ENCODE data around the gene SELENOO. TPM values are rescaled to one million over a fixed set of nuclear protein-coding genes. Genes with fewer than 3 reads are reported as not detected.

SELENOO gene
- total and polyA plus RNA-seq, 4 experiments from 2014 or later, result 2.0 to 34.8 (median 20.2) TPM

DNA sequence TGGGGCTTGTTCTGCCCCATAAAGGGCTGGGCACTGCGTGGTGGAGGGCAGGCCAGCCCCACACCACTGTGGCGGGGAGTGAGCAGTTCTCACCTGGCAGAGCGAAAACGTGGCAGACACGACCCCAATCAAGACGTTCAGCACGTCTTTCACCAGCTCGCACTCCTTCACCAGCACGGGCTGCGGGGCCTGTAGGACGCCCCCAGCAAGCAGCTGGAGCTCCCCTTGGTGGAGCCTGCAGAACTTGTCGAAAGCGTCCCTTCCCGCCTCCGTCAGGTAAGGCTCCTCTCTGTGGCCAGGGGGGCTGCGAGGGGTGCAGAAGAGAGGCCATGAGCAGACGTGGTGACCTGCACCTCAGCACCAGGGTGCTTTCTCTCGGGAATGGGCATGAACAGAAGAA lies 32.4 kb downstream of the SELENOO start:
- CTCF ChIA-PET (ENCODE audit: partially characterized antibody), result interaction anchor here (1.0 kb wide), 1 partner anchor 265 kb away, joined by 3 read pairs; no protein-coding TSS in a partner anchor
- H3K36me3 Mint-ChIP-seq, result peaks cover 20 to 49% of the 10 kb centered on the region in 2 donors
- H3K36me3 ChIP-seq (ENCODE audit: insufficient read depth, low read length), result peaks cover 31% of the 10 kb centered on the region

DNA sequence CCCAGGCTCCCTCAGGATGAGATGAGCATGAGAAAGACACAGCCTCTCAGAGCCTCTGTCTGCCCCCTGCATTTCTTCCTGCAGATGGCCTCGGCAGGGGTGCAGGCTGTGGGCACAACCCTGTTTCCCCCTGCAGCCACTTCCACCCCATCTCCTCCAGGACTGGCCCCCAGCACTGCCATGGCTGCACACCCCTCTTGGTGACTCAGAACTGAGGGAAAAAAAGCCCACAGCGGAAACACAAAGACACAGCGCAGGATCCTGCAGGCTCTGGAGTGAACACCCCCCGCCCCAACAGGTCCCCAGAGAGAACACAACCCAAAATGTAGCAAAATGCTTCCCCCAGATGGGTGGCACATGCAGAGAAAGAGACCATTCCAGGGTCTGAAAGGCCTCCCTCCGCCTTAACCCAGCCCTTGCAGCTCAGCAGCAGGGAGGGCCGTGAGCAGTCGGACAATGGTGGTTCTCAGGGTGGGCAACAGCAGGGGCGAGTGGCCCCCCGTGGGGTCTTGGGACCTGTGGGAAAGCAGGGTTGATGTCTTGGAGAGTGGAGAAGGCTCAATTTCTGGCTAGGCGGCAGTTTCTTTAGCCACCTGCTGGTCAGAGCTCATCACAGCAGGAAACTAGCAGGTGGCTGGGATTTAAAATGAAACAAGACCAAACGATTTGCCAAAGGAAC lies 36.1 kb downstream of the SELENOO start:
- CTCF ChIA-PET (ENCODE audit: partially characterized antibody), result interaction anchor here (0.8 to 2.7 kb wide), 3 partner anchors 16 to 261 kb away, joined by 3 to 8 read pairs (median 6); no protein-coding TSS in a partner anchor
- Histone ChIP-seq H3K36me3 (ENCODE audit: insufficient read depth, low read length) (peaks cover 33% of the 10 kb centered on the region), H3K27me3 (ENCODE audit: insufficient read depth, low read length) (no peaks in the 10 kb centered on the region), H3K9me3 (ENCODE audit: control insufficient read depth in 1 of 2, low read length in 2 of 2) (no peaks in the 10 kb centered on the region), H3K27ac (ENCODE audit: low read depth, low read length) (no peak overlapping the region), H3K4me1 (ENCODE audit: insufficient read depth, low read length) (peaks cover 10% of the 10 kb centered on the region), H3K4me3 (ENCODE audit: low read length in 2 of 2) (no peak overlapping the region)
- POLR2A ChIA-PET (ENCODE audit: partially characterized antibody), result no interaction called here
- no peak for DNase-seq
- peaks cover 18 to 51% of the 10 kb centered on the region in 2 donors for H3K36me3 Mint-ChIP-seq
- H3K4me3 Mint-ChIP-seq, result no peak overlapping the region
- H3K4me1 Mint-ChIP-seq, result peaks cover 27 to 51% (median 31%) of the 10 kb centered on the region in 4 donors
- H3K27me3 Mint-ChIP-seq, result no peaks in the 10 kb centered on the region
- H3K9me3 Mint-ChIP-seq, result no peaks in the 10 kb centered on the region
- H3K27ac Mint-ChIP-seq, result no peak overlapping the region
- intact Hi-C loops (cut with micrococcal nuclease), result no loop called here

More for the DNA sequence above, 32.4 kb downstream of the SELENOO start:
- H3K9me3 ChIP-seq (ENCODE audit: control insufficient read depth in 1 of 2, low read length in 2 of 2), result no peaks in the 10 kb centered on the region
- H3K4me3 ChIP-seq (ENCODE audit: low read length in 2 of 2), result no peak overlapping the region
- H3K27ac ChIP-seq (ENCODE audit: low read depth, low read length), result no peak overlapping the region
- intact Hi-C loops (cut with micrococcal nuclease), result no loop called here
- peak overlapping the region in 1 of 7 donors; percentile 48 for H3K27ac Mint-ChIP-seq
- peaks cover 0 to 1% (median 0%) of the 10 kb centered on the region in 8 donors for H3K9me3 Mint-ChIP-seq
- no peak overlapping the region for H3K4me3 Mint-ChIP-seq
- DNase-seq, result peak in 1 of 5 donors; percentile 5
- peaks cover 20 to 32% (median 23%) of the 10 kb centered on the region in 4 donors for H3K4me1 Mint-ChIP-seq
- POLR2A ChIA-PET (ENCODE audit: partially characterized antibody), result interaction anchor here (1.5 kb wide), 1 partner anchor 292 kb away, joined by 3 read pairs; the partner anchor contains the start of gene SCO2
- no peaks in the 10 kb centered on the region for H3K27me3 ChIP-seq (ENCODE audit: insufficient read depth, low read length)
- no peaks in the 10 kb centered on the region for H3K27me3 Mint-ChIP-seq
- no peaks in the 10 kb centered on the region for H3K4me1 ChIP-seq (ENCODE audit: insufficient read depth, low read length)

DNA sequence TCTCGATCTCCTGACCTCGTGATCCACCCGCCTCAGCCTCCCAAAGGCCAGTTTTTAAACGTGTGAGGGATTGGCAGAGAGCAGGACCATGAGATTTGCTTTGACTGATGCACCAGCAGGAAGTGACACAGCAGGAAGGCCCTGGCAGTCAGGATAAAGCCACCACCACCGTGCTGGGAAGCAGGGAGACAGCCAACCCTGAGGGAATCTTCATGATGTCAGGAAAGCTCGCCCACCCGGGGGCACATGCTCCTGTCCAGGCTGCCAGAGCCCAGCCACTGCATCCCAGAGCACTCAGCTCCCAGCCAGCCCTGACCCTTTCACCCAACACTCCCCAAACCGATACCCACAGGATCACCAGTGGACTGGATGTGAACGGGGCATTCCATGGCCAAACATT lies 37.9 kb downstream of the SELENOO start:
- intact Hi-C loops (cut with micrococcal nuclease), result no loop called here
- CTCF ChIA-PET (ENCODE audit: partially characterized antibody), result interaction anchor here (0.9 to 4.2 kb wide), 4 partner anchors 12 to 260 kb away, joined by 3 to 19 read pairs (median 8); partner anchors contain the start of gene HDAC10
- Histone ChIP-seq H3K36me3 (ENCODE audit: insufficient read depth, low read length) (peaks cover 22% of the 10 kb centered on the region), H3K27ac (ENCODE audit: low read depth, low read length) (no peak overlapping the region), H3K4me3 (ENCODE audit: low read length in 2 of 2) (no peak overlapping the region), H3K4me1 (ENCODE audit: insufficient read depth, low read length) (peaks cover 27% of the 10 kb centered on the region), H3K9me3 (ENCODE audit: control insufficient read depth in 1 of 2, low read length in 2 of 2) (no peaks in the 10 kb centered on the region), H3K27me3 (ENCODE audit: insufficient read depth, low read length) (no peaks in the 10 kb centered on the region)
- Mint-ChIP-seq H3K27me3 (no peaks in the 10 kb centered on the region), H3K4me1 (peaks cover 32 to 66% (median 40%) of the 10 kb centered on the region in 4 donors), H3K9me3 (no peaks in the 10 kb centered on the region), H3K4me3 (no peak overlapping the region), H3K36me3 (peaks cover 15 to 41% of the 10 kb centered on the region in 2 donors), H3K27ac (peak overlapping the region in 1 of 7 donors; percentile 53)
- POLR2A ChIA-PET (ENCODE audit: partially characterized antibody), result interaction anchor here (1.3 to 3.2 kb wide), 2 partner anchors 48 to 103 kb away, joined by 3 to 12 read pairs; no protein-coding TSS in a partner anchor
- DNase-seq, result no peak

DNA sequence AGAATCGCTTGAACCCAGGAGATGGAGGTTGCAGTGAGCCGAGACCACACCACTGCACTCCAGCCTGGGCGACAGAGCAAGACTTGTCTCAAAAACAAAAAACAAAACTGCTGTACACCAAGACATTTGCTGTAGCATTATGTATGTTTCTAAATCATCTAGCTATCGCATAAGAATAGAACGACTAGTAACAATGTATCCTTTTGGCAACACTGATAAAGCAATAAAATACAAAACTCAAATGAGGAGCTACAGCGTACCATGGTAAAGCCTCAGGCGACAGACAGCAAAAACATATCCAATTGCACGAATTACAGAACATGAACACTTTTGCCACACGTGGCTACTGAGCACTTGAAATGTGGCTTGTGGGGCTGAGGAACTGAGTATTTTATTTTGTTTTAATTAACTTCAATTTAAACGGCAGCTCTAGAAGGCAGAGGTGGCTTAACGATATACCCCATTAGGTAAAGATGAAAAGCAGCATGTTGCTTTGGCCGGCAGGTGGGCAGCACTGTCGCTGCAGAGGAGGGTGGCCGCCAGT lies 41.7 kb downstream of the SELENOO start:
- H3K9me3 ChIP-seq (ENCODE audit: control insufficient read depth in 1 of 2, low read length in 2 of 2), result no peaks in the 10 kb centered on the region
- peaks cover 34% of the 10 kb centered on the region for H3K36me3 ChIP-seq (ENCODE audit: insufficient read depth, low read length)
- H3K27ac Mint-ChIP-seq, result peak overlapping the region; percentile 57 to 99 (median 79)
- H3K4me3 ChIP-seq (ENCODE audit: low read length in 2 of 2), result peak overlapping the region in 1 of 2 donors; percentile 35
- H3K4me1 ChIP-seq (ENCODE audit: insufficient read depth, low read length), result peaks cover 52% of the 10 kb centered on the region
- H3K27me3 Mint-ChIP-seq, result no peaks in the 10 kb centered on the region
- ChIA-PET CTCF (ENCODE audit: partially characterized antibody) (interaction anchor here (0.8 to 3.8 kb wide), 13 partner anchors 10 to 378 kb away, joined by 3 to 28 read pairs (median 4); partner anchors contain the start of genes HDAC10 and SCO2), POLR2A (ENCODE audit: partially characterized antibody) (interaction anchor here (0.8 to 5.9 kb wide), 5 partner anchors 8 to 283 kb away, joined by 3 to 32 read pairs (median 4); partner anchors contain the start of genes HDAC10 and SCO2)
- intact Hi-C loops (cut with micrococcal nuclease), result loop anchor here (5.0 kb wide), 2 partner anchors 40 to 285 kb away; partner anchors contain the start of genes SCO2 and SELENOO
- H3K4me1 Mint-ChIP-seq, result peaks cover 24 to 62% (median 37%) of the 10 kb centered on the region in 4 donors
- peaks cover 15 to 33% of the 10 kb centered on the region in 2 donors for H3K36me3 Mint-ChIP-seq
- no peak for DNase-seq
- H3K9me3 Mint-ChIP-seq, result no peaks in the 10 kb centered on the region
- no peaks in the 10 kb centered on the region for H3K27me3 ChIP-seq (ENCODE audit: insufficient read depth, low read length)
- no peak overlapping the region for H3K27ac ChIP-seq (ENCODE audit: low read depth, low read length)
- peak overlapping the region; percentile 85 to 99 (median 97) for H3K4me3 Mint-ChIP-seq

DNA sequence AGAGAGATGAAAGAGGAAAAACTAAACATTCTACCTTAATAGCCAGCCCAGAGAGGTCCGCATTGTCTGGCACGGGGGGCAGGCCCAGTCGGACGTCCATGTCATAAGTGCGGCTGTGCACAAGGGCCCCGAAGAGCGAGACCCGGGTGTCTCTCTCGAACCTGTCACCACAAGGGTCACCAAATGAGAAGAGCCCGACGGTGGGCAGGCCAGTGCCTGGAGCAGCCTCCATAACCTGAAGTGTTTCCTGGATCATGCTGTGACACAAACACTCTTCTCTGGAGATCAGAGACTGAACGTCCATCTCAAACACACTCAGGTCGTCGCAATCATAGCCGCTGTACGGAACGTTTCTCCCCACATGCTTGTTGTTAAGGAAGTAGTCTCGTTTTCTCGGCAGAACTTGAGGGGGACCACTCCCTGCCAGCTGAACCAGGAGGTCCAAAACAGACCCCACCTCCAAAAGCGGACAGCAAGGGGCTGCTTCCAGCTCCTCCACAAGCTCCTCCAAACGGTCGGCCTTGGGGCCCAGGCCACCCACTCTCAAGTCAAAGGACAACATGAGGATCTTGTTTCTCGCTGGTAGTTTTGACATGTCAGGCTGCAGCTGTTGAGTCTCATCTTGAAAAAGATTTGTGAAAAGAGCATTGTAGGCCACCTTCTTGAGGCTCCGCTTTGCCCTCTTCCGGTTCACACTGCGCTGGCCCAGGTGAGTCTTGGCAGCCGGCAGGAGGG lies 43.0 kb downstream of the SELENOO start:
- no peaks in the 10 kb centered on the region for H3K27me3 ChIP-seq (ENCODE audit: insufficient read depth, low read length)
- peaks cover 65% of the 10 kb centered on the region for H3K4me1 ChIP-seq (ENCODE audit: insufficient read depth, low read length)
- peak overlapping the region; percentile 98 for H3K27ac ChIP-seq (ENCODE audit: low read depth, low read length)
- DNase-seq, result no peak
- Mint-ChIP-seq H3K27ac (peak overlapping the region; percentile 90 to 100 (median 99)), H3K27me3 (no peaks in the 10 kb centered on the region), H3K4me3 (peak overlapping the region; percentile 95 to 100 (median 98)), H3K36me3 (peaks cover 10 to 29% of the 10 kb centered on the region in 2 donors), H3K4me1 (peaks cover 23 to 64% (median 37%) of the 10 kb centered on the region in 4 donors), H3K9me3 (no peaks in the 10 kb centered on the region)
- H3K36me3 ChIP-seq (ENCODE audit: insufficient read depth, low read length), result peaks cover 32% of the 10 kb centered on the region
- POLR2A ChIA-PET (ENCODE audit: partially characterized antibody), result interaction anchor here (0.5 to 5.9 kb wide), 20 partner anchors 12 to 384 kb away, joined by 3 to 32 read pairs (median 6); partner anchors contain the start of genes ARSA, DENND6B, LMF2 and MAPK11
- intact Hi-C loops (cut with micrococcal nuclease), result loop anchor here (1.0 to 5.0 kb wide), 5 partner anchors 27 to 319 kb away; partner anchors contain the start of genes MAPK11, SCO2 and SELENOO
- CTCF ChIA-PET (ENCODE audit: partially characterized antibody), result interaction anchor here (0.6 to 3.8 kb wide), 6 partner anchors 9 to 377 kb away, joined by 3 to 14 read pairs (median 6); no protein-coding TSS in a partner anchor
- peak overlapping the region; percentile 37 to 99 for H3K4me3 ChIP-seq (ENCODE audit: low read length in 2 of 2)
- no peaks in the 10 kb centered on the region for H3K9me3 ChIP-seq (ENCODE audit: control insufficient read depth in 1 of 2, low read length in 2 of 2)

DNA sequence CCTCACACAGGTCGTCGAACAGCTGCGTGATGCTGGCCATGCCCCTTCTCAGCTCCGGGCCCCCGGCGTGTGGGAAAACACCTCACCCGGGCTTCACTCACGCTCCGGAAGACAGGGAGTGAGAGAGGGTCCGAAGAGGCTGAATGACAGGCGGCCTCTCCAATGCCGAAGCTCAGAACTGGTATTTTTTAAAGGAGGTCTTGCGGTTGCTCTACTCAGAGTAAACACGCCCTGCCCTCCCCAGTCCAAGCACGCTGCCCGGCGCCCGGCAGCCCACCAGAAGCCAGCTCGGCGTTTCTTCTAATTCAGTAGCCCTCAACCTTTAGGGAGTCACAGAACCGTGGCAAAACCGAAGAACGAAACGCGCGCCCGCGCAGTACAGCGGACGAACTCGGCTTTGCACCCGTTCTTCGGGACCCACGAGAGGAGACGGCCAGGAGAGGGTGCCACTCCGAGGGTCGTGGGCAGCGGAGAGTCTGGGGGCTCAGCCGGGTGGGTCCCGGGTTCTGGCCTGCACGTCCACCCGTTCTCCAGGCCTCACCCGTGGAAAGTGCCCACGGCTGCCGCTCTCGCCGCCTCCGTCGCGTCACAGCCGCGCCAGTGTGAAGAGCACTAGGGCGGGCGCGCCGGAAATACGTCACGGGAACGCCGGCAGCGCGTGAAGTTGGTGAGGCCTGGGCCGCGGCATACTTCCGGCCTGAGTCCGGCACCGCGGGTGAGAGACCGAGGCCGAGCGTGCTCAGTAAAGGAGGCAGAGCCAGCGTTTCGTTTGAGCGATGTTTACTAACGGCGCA lies 43.8 kb downstream of the SELENOO start, which contains the start of gene TUBGCP6:
TUBGCP6 (minus strand) TSS at position 604 of the 794 bp plus-strand sequence; CDS start at position 40, 564 bp downstream.
- H3K27ac Mint-ChIP-seq, result peak within 1 kb of the TSS; percentile 90 to 100 (median 99)
- peaks cover 27% of the 10 kb centered on the region for H3K36me3 ChIP-seq (ENCODE audit: insufficient read depth, low read length)
- peaks cover 10 to 28% of the 10 kb centered on the region in 2 donors for H3K36me3 Mint-ChIP-seq
- H3K27me3 Mint-ChIP-seq, result no peaks in the 10 kb centered on the region
- peak within 1 kb of the TSS; percentile 95 to 100 (median 98) for H3K4me3 Mint-ChIP-seq
- CTCF ChIA-PET (ENCODE audit: partially characterized antibody), result interaction anchor here (0.6 to 3.8 kb wide), 6 partner anchors 8 to 376 kb away, joined by 3 to 14 read pairs (median 6); no protein-coding TSS in a partner anchor
- H3K9me3 ChIP-seq (ENCODE audit: control insufficient read depth in 1 of 2, low read length in 2 of 2), result no peaks in the 10 kb centered on the region
- H3K9me3 Mint-ChIP-seq, result no peaks in the 10 kb centered on the region
- intact Hi-C loops (cut with micrococcal nuclease), result loop anchor here (1.0 to 5.0 kb wide), 5 partner anchors 26 to 319 kb away; partner anchors contain the start of genes MAPK11, SCO2 and SELENOO
- H3K4me1 ChIP-seq (ENCODE audit: insufficient read depth, low read length), result peaks cover 69% of the 10 kb centered on the region
- H3K27me3 ChIP-seq (ENCODE audit: insufficient read depth, low read length), result no peaks in the 10 kb centered on the region
- POLR2A ChIA-PET (ENCODE audit: partially characterized antibody), result interaction anchor here (0.5 to 5.9 kb wide), 19 partner anchors 13 to 383 kb away, joined by 3 to 32 read pairs (median 6); partner anchors contain the start of genes ARSA, DENND6B, LMF2 and MAPK11
- H3K4me1 Mint-ChIP-seq, result peaks cover 23 to 64% (median 37%) of the 10 kb centered on the region in 4 donors
- peak; percentile 89 to 93 (median 91) for DNase-seq
- peak within 1 kb of the TSS; percentile 98 for H3K27ac ChIP-seq (ENCODE audit: low read depth, low read length)
- peak within 1 kb of the TSS; percentile 37 to 99 for H3K4me3 ChIP-seq (ENCODE audit: low read length in 2 of 2)

Measured in CD4-positive, alpha-beta memory T cell (primary cell).